Measurements from ENCODE around the gene MAST1.

MAST1 gene

DNA sequence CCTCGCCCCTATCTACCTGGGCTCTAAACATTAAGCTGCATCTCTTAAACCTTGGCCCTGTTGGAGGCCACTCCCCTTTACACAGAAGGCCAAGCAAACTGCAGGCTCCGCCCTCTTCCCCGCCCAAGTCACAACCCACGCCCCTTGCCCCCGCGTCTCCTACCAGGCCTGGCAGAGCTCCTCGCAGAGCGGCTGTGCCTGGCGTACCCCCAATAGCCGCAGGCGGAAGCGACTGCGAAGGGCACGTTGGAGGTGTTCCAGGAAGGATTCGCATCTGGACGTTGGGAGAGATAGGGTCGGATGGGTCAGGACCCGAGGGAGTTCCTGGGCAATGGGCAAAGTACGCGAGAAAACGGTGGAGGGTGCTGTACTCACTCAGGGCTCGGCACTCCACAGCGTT lies 9.8 kb upstream of the MAST1 start:
- no peak overlapping the region for H3K4me2 ChIP-seq
- H3K27me3 ChIP-seq (ENCODE audit: insufficient read depth, low read depth) = peaks cover 32% of the 10 kb centered on the region
- H3K4me1 ChIP-seq (ENCODE audit: low read depth, poor library complexity, severe bottlenecking) = peaks cover 10% of the 10 kb centered on the region
- H3K4me3 ChIP-seq (IDR thresholded peaks at IDR 0.05; ENCODE audit: insufficient read depth, low read depth, low read length) = no peak overlapping the region
- no peak overlapping the region for H3K9ac ChIP-seq
- no peak overlapping the region for H3K27ac ChIP-seq
- H2AFZ ChIP-seq (ENCODE audit: low read depth) = no peak overlapping the region
- TF ChIP-seq, protein P1, sequence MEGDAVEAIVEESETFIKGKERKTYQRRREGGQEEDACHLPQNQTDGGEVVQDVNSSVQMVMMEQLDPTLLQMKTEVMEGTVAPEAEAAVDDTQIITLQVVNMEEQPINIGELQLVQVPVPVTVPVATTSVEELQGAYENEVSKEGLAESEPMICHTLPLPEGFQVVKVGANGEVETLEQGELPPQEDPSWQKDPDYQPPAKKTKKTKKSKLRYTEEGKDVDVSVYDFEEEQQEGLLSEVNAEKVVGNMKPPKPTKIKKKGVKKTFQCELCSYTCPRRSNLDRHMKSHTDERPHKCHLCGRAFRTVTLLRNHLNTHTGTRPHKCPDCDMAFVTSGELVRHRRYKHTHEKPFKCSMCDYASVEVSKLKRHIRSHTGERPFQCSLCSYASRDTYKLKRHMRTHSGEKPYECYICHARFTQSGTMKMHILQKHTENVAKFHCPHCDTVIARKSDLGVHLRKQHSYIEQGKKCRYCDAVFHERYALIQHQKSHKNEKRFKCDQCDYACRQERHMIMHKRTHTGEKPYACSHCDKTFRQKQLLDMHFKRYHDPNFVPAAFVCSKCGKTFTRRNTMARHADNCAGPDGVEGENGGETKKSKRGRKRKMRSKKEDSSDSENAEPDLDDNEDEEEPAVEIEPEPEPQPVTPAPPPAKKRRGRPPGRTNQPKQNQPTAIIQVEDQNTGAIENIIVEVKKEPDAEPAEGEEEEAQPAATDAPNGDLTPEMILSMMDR (conservative IDR thresholded peaks at IDR 0.05; ENCODE audit: low read depth, low read length) = no peak
- H3K36me3 ChIP-seq (ENCODE audit: insufficient read depth) = no peaks in the 10 kb centered on the region
- no peaks in the 10 kb centered on the region for H4K20me1 ChIP-seq (ENCODE audit: insufficient read depth)
- H3K79me2 ChIP-seq (ENCODE audit: insufficient read depth, low read depth) = no peaks in the 10 kb centered on the region

DNA sequence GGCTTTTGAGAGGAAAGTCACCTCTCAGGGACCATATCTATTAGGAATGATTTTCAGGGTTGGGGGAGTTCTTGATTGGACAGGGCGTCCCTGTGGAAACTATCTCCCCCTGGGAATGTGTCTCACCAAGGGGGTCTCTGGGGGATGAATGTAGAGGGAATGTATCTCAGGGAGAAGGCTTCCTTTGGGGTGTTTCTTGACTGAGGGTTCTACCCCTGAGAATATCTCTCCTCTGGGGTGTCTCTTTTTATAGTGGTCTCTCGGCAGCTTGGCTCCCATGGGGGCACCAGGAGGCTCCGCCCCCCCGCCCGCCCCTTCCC lies 4.9 kb upstream of the MAST1 start:
- H4K20me1 ChIP-seq (ENCODE audit: insufficient read depth) = no peaks in the 10 kb centered on the region
- H3K9ac ChIP-seq = no peak overlapping the region
- peaks cover 63% of the 10 kb centered on the region for H3K27me3 ChIP-seq (ENCODE audit: insufficient read depth, low read depth)
- H3K4me1 ChIP-seq (ENCODE audit: low read depth, poor library complexity, severe bottlenecking) = peaks cover 15% of the 10 kb centered on the region
- no peaks in the 10 kb centered on the region for H3K79me2 ChIP-seq (ENCODE audit: insufficient read depth, low read depth)
- H3K4me2 ChIP-seq = peak overlapping the region; percentile 29; the same call in 1 of the 2 replicates
- H3K36me3 ChIP-seq (ENCODE audit: insufficient read depth) = no peaks in the 10 kb centered on the region
- H3K27ac ChIP-seq = no peak overlapping the region
- no peak overlapping the region for H2AFZ ChIP-seq (ENCODE audit: low read depth)
- H3K4me3 ChIP-seq (IDR thresholded peaks at IDR 0.05; ENCODE audit: insufficient read depth, low read depth, low read length) = no peak overlapping the region
- TF ChIP-seq, protein P1 (conservative IDR thresholded peaks at IDR 0.05; ENCODE audit: low read depth, low read length) = no peak

DNA sequence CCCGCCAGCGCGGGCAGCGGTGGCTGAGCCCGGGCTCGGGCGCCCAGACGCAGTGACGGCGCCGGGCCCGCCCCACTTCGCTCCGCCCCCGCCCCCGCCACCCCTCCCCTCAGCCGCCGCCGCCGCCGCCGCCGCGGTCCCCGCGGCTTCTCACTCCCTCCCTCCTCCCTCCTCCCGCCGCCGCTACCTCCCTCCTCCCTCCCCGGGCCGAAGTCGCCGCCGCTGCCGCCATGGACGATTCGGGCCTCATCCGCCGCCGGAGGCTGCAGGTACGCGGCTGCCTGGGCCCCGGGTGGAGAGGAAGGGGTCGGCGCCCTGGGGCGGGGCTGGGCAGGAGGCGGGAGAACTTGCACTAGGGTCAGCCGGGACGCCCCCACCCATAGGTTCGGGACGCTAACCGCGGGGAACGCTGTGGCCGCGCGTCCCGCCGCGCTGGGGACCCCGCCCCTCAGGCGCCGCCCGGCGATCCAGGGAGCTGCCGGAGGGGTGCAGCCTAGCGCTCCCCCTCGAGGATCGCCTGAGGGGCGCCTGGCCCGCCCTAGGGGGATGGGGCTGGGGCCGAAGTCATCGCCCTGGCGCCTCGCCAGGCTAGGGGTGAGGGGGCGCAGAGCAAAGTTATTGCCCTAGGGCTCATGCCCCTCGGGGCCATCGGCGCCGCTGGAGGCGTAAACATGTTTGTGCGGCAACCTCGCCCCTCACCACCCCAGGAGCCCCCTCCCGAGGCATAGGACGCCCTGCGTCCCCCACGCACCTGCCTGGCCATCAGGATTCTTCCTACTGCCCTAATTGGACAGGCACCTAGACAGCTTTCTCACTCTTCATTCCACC lies 4.4 kb upstream of the MAST1 start:
- Histone ChIP-seq H3K27ac (no peak overlapping the region), H3K36me3 (ENCODE audit: insufficient read depth) (no peaks in the 10 kb centered on the region), H4K20me1 (ENCODE audit: insufficient read depth) (no peaks in the 10 kb centered on the region), H3K9ac (no peak overlapping the region), H3K4me2 (peak overlapping the region; percentile 76), H3K27me3 (ENCODE audit: insufficient read depth, low read depth) (peaks cover 58% of the 10 kb centered on the region), H3K4me1 (ENCODE audit: low read depth, poor library complexity, severe bottlenecking) (peaks cover 15% of the 10 kb centered on the region), H3K79me2 (ENCODE audit: insufficient read depth, low read depth) (no peaks in the 10 kb centered on the region), H3K4me3 (IDR thresholded peaks at IDR 0.05; ENCODE audit: insufficient read depth, low read depth, low read length) (no peak overlapping the region), H2AFZ (ENCODE audit: low read depth) (peak overlapping the region; percentile 57)
- TF ChIP-seq, protein P1 (conservative IDR thresholded peaks at IDR 0.05; ENCODE audit: low read depth, low read length) = no peak

DNA sequence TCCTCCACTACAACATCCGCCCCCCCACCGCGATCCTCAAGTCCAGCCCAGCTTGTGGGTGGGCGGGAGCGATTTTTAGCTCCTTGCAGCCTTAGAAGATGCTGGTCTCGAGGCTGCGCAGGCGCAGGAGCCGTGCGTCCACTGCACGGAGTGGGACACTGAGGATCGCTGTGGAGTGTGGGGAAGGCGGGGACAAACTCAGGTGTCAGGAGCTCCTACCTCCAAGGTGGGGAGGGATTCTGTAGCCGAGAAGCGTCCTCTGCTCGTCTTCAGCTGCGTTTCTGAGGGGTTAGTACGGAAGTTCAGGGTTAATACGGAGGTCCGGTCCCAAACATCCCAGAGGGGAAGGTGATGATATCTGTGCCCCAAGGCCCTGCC lies 3.8 kb upstream of the MAST1 start, which contains the start of gene RTBDN:
Gene RTBDN (minus strand): TSS at position 14 of the 378 bp plus-strand sequence. CDS start 4,600 bp downstream, outside the sequence.
- peaks cover 52% of the 10 kb centered on the region for H3K27me3 ChIP-seq (ENCODE audit: insufficient read depth, low read depth)
- TF ChIP-seq, protein P1 (conservative IDR thresholded peaks at IDR 0.05; ENCODE audit: low read depth, low read length) = no peak
- no peak within 1 kb of the TSS for H3K4me3 ChIP-seq (IDR thresholded peaks at IDR 0.05; ENCODE audit: insufficient read depth, low read depth, low read length)
- no peaks in the 10 kb centered on the region for H4K20me1 ChIP-seq (ENCODE audit: insufficient read depth)
- peak within 1 kb of the TSS; percentile 57 for H2AFZ ChIP-seq (ENCODE audit: low read depth)
- no peaks in the 10 kb centered on the region for H3K36me3 ChIP-seq (ENCODE audit: insufficient read depth)
- H3K27ac ChIP-seq = no peak within 1 kb of the TSS
- H3K4me1 ChIP-seq (ENCODE audit: low read depth, poor library complexity, severe bottlenecking) = peaks cover 15% of the 10 kb centered on the region
- H3K9ac ChIP-seq = no peak within 1 kb of the TSS
- H3K4me2 ChIP-seq = peak within 1 kb of the TSS; percentile 76
- no peaks in the 10 kb centered on the region for H3K79me2 ChIP-seq (ENCODE audit: insufficient read depth, low read depth)
